Activated naive CD4-positive, alpha-beta T cell treated with anti-CD3 and anti-CD28 coated beads, Interleukin-2, amount 50 U/mL, for 72 hours (primary cell): ENCODE measurements around the gene GALNT18. TPM values are rescaled to one million over a fixed set of nuclear protein-coding genes. Genes with fewer than 3 reads are reported as not detected.

Experiments
- ATAC-seq, 2 donors: fragments of 150-1000 bp; cut with Tn5 transposase; 2 replicates each; pipeline ENCODE4 v1.10.0; 2021; ENCODE audit warnings: mild to moderate bottlenecking in 2 of 2, moderate library complexity in 2 of 2
- DNase-seq, 2 donors: peaks; one replicate each; pipeline ENCODE4 v3.0.0; 2021 to 2022; ENCODE audit warnings: low spot score in 2 of 2
- H3K27ac Mint-ChIP-seq, 2 donors: one replicate each; pipeline ENCODE4 v1.8.0; 2022; ENCODE audit warnings: mild to moderate bottlenecking in 2 of 2, mixed read lengths in 2 of 2
- H3K36me3 Mint-ChIP-seq, 2 donors: one replicate each; pipeline ENCODE4 v1.8.0; 2022; ENCODE audit warnings: mixed read lengths in 2 of 2
- H3K9me3 Mint-ChIP-seq, 2 donors: one replicate each; pipeline ENCODE4 v1.8.0; 2022; ENCODE audit warnings: mixed read lengths in 2 of 2
- total RNA-seq, 2 donors: library from RNA; stranded (reverse); gene quantifications; one replicate each; pipeline ENCODE4 v1.2.3, GENCODE V29; 2022

Gene GALNT18
- total RNA-seq, 2 donors from 2014 or later, result 2.0 to 19.2 TPM

GRCh38 chr11:11251394-11251970, 370.3 kb downstream of the GALNT18 start:
- H3K9me3 Mint-ChIP-seq, result peaks cover 6 to 8% of the 10 kb centered on the region in 2 donors
- no peaks in the 10 kb centered on the region for H3K36me3 Mint-ChIP-seq
- DNase-seq (no peak), ATAC-seq (no peak)
- H3K27ac Mint-ChIP-seq, result no peak overlapping the region

- H3K27ac Mint-ChIP-seq, result no peak overlapping the region
- DNase-seq, result no peak
- no peaks in the 10 kb centered on the region for H3K36me3 Mint-ChIP-seq
- H3K9me3 Mint-ChIP-seq, result peaks cover 6 to 8% of the 10 kb centered on the region in 2 donors
- no peak for ATAC-seq
These were observed 371.3 kb downstream of the GALNT18 start for GRCh38 chr11:11250470-11250869.

DNA sequence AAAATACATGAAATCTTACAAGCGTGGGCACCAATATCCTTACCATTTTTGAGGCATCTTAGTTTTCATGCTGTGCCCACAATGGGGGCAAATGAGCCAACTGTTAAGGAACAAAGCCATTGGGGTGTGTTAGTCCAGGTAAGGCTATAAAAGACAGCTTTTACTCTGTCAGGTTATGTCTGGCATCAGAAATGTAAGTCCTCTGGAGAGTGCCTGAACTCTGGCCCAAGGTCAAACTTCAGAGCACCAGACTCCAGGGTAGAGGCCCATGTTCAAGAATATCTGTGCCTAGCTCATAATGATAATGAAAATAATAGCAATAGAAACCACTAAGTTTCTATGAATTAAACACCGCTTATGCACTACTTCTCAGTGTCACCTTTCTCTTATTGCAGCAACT, 374.2 kb downstream of the GALNT18 start:
- Mint-ChIP-seq H3K36me3 (no peaks in the 10 kb centered on the region), H3K9me3 (peaks cover 6 to 8% of the 10 kb centered on the region in 2 donors), H3K27ac (no peak overlapping the region)
- DNase-seq (no peak), ATAC-seq (no peak)

- peaks cover 6 to 8% of the 10 kb centered on the region in 2 donors for H3K9me3 Mint-ChIP-seq
- DNase-seq, result no peak
- no peaks in the 10 kb centered on the region for H3K36me3 Mint-ChIP-seq
- peak overlapping the region; percentile 24 to 73 for H3K27ac Mint-ChIP-seq
- ATAC-seq, result no peak
These were observed 374.7 kb downstream of the GALNT18 start for GRCh38 chr11:11247086-11247485.

DNA sequence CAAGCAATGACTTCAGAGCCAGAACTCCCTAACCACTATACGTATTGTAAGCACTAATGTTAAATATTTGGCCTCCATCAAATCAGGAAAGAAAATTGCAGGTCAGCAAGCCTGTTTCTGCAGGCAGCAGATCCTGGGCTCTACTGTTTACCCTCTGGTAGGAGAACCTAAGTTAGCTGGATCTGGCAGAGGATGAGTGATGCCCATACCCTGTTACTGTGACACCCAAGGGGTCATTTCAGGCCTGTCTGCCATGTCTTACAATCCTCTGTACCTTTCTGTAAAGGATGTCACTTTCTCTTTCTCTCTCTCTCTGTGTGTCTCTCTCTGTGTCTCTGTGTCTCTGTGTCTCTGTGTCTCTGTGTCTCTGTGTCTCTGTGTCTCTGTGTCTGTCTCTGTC, 375.6 kb downstream of the GALNT18 start:
- peak overlapping the region in 1 of 2 donors; percentile 73 for H3K27ac Mint-ChIP-seq
- DNase-seq, result no peak
- ATAC-seq, result no peak
- H3K9me3 Mint-ChIP-seq, result peaks cover 8 to 9% of the 10 kb centered on the region in 2 donors
- H3K36me3 Mint-ChIP-seq, result peaks cover 0 to 3% of the 10 kb centered on the region in 2 donors

DNA sequence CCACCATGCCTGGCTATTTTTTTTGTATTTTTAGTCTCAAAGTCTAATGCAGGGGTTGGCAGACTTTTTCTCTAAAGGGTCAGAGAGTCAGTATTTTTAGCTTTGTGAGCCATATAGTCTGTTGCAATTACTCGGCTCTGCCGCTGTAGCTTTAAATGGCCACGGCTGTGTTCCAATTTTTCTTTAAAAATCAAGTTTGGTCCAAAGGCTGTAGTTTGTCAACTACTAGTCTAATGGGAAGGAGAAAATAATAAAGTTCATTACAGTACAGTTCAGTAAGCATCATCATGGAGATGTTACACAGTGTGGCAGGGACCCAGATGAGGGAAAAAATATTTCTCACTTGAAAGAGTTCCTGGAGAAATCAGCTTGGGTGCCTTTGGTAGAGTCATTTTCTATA, 376.4 kb downstream of the GALNT18 start:
- H3K27ac Mint-ChIP-seq, result no peak overlapping the region
- DNase-seq (no peak), ATAC-seq (no peak)
- H3K36me3 Mint-ChIP-seq, result peaks cover 0 to 4% of the 10 kb centered on the region in 2 donors
- peaks cover 10 to 12% of the 10 kb centered on the region in 2 donors for H3K9me3 Mint-ChIP-seq

GRCh38 chr11:11244470-11245080, 377.2 kb downstream of the GALNT18 start:
- H3K36me3 Mint-ChIP-seq, result peaks cover 0 to 4% of the 10 kb centered on the region in 2 donors
- peaks cover 10 to 12% of the 10 kb centered on the region in 2 donors for H3K9me3 Mint-ChIP-seq
- no peak for ATAC-seq
- no peak overlapping the region for H3K27ac Mint-ChIP-seq
- DNase-seq, result no peak

- peaks cover 0 to 4% of the 10 kb centered on the region in 2 donors for H3K36me3 Mint-ChIP-seq
- H3K27ac Mint-ChIP-seq, result no peak overlapping the region
- ATAC-seq, result no peak
- no peak for DNase-seq
- H3K9me3 Mint-ChIP-seq, result peaks cover 10 to 12% of the 10 kb centered on the region in 2 donors
These were observed 378.0 kb downstream of the GALNT18 start for GRCh38 chr11:11243590-11244469.

DNA sequence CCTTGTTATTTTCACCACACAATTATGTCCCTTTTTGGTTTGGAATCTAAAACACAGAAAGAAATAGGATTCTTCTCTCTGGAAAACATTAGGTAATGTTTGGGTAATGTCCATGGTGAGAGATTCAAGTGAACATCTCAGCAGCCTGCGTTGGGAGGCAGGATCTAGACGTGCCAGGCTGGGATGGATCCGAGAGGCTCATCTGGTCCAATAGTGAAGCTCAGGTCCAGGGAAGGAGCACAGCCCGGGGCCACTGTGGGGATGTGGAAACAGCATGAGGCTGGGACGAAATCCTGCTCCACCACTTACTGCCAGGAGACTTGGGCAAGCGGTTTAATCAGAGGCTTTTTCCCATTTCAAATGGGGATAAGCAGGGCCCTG, 378.6 kb downstream of the GALNT18 start:
- Mint-ChIP-seq H3K36me3 (peaks cover 0 to 4% of the 10 kb centered on the region in 2 donors), H3K27ac (no peak overlapping the region), H3K9me3 (peaks cover 10 to 12% of the 10 kb centered on the region in 2 donors)
- DNase-seq (no peak), ATAC-seq (no peak)

- no peak for DNase-seq
- Mint-ChIP-seq H3K36me3 (peaks cover 0 to 4% of the 10 kb centered on the region in 2 donors), H3K9me3 (peaks cover 3 to 4% of the 10 kb centered on the region in 2 donors), H3K27ac (no peak overlapping the region)
- ATAC-seq, result peak in 1 of 2 donors; percentile 34
These were observed 380.5 kb downstream of the GALNT18 start for GRCh38 chr11:11241284-11241683.

- H3K9me3 Mint-ChIP-seq, result peaks cover 3 to 4% of the 10 kb centered on the region in 2 donors
- DNase-seq (no peak), ATAC-seq (no peak)
- H3K36me3 Mint-ChIP-seq, result peaks cover 0 to 4% of the 10 kb centered on the region in 2 donors
- H3K27ac Mint-ChIP-seq, result no peak overlapping the region
These were observed 381.8 kb downstream of the GALNT18 start for GRCh38 chr11:11239959-11240358.

DNA sequence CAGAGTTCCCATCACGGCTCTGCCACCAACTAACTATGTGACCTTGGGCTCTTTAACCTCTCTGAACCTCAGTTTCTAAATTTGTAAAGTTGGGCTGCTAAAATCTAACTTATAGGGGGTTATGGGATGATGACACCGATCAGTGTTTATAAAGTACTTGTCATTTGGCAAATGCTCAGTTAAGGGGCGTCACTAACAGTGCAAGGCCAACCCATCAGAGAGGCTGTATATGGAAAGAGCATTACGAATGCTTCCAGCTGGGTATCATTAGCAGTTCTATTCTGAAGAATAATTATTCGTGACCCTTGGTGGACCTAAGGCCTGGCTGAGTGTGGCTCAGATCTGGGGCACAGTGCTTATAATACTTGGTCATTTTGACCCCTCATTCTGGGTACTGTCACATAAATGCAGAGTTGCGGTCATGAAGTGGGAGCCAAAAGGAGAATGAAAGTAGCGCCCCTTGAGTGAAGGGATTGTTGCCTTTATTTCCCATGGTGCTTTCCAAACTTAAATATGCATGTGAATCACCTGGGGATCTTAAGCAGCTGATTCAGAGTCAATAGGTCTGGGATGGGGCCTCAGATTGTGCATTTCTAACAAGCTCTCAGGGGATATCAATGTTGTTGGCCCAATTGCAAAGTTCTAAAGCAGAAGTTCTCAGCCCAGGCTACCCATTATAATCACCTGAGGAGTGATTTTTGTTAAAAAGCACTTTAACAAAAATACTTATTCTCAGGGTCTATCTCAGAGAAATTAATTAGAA, 384.6 kb downstream of the GALNT18 start:
- Mint-ChIP-seq H3K9me3 (peaks cover 3 to 4% of the 10 kb centered on the region in 2 donors), H3K27ac (no peak overlapping the region), H3K36me3 (peaks cover 0 to 4% of the 10 kb centered on the region in 2 donors)
- ATAC-seq (no peak), DNase-seq (no peak)

DNA sequence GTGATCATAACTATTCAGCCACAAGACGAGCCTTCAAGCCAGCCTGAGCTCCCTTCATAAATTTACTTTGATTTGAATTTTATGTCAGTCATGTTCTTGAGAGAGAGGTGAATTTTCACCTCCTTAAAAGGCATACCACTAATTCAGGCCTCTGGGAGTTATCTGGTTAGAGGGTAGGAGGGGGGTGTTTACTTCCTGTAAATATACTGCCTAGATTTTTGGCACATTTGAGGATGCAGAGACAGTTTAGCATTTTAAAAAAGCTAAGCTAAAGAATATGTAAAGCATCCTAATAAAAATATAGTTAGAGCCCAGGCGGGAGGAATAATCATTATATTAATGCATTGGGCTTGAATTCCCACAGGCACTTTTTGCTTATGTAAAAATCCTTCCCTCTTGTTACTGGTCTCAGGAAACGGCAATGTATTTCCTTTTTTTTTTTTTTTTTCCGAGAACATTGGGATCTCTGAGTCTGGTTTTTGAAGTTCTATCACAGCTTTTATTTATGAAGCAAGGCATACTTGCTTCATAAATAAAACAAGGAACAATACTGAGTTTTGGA, 385.2 kb downstream of the GALNT18 start:
- Mint-ChIP-seq H3K36me3 (peaks cover 0 to 4% of the 10 kb centered on the region in 2 donors), H3K9me3 (peaks cover 3 to 4% of the 10 kb centered on the region in 2 donors), H3K27ac (no peak overlapping the region)
- ATAC-seq (no peak), DNase-seq (no peak)

GRCh38 chr11:11231763-11232162, 390.0 kb downstream of the GALNT18 start:
- H3K9me3 Mint-ChIP-seq, result no peaks in the 10 kb centered on the region
- ATAC-seq (no peak), DNase-seq (no peak)
- H3K27ac Mint-ChIP-seq, result no peak overlapping the region
- H3K36me3 Mint-ChIP-seq, result no peaks in the 10 kb centered on the region

DNA sequence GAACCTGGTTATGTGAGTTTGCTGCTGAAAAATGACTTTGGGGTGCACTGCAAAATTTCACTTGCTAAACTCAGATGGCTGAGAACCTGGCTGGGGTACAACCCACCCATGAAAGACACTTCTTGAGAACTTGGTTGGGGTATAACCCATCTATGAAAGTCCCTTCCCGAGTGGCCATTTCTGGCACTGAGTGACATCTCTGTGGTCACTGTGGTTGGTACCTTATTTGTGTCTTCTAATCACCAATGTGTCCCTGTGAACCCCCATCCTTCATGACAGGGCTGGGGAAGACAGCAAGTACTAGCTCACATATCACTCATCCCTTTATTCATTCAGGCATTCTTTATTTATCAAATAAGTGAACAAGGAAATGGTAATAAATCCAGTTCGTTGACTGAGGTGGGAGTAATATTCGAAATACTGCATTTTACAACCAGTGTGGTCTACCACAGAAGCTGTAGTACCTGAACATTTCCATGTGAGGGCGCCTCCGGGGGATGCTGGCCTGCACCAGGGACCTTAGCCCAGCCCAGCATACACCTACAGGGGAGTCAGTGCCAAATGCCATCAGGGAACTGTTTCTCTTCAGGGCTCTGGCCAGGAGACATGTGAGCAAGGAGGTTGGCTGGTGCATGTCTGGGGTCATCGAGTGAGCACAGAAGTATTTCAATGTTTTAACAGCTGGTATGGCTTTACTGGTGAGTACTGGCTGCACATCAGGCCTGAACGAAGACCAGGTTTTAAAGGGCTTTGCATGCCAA, 390.8 kb downstream of the GALNT18 start:
- Mint-ChIP-seq H3K36me3 (no peaks in the 10 kb centered on the region), H3K27ac (no peak overlapping the region), H3K9me3 (no peaks in the 10 kb centered on the region)
- DNase-seq (peak in 1 of 2 donors; percentile 42), ATAC-seq (peak in 1 of 2 donors; percentile 50)

DNA sequence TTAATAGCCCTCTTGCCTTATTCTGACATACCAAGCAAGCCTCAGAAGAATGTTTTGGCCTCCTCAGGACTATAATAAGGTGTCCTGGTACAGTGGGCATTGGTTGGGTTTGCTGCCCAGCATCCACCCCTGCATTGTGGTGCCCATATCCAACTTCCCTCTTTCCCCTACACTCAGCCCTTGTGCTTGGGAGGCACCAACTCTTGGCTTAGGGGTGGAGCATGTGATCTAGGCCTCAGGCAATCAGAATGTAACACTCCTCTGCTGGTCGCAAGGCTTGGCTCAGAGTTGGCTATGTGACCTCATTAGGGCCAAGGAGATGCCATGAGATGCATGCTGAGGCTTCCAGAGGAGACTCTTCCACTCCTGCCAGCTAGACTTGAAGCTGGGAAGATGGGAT, 391.7 kb downstream of the GALNT18 start:
- Mint-ChIP-seq H3K27ac (no peak overlapping the region), H3K9me3 (no peaks in the 10 kb centered on the region), H3K36me3 (no peaks in the 10 kb centered on the region)
- ATAC-seq, result no peak
- no peak for DNase-seq
